ENCODE data around the gene BPGM.

BPGM gene

GRCh38 chr7:134720091-134720935 is 73.7 kb downstream of the BPGM start:
- no peak for DNase-seq (ENCODE audit: low spot score)

- no peak for DNase-seq (ENCODE audit: low spot score)
Measured at GRCh38 chr7:134721171-134721570, 74.5 kb downstream of the BPGM start.

GRCh38 chr7:134722786-134723322 is 76.2 kb downstream of the BPGM start:
- DNase-seq (ENCODE audit: low spot score) = no peak

GRCh38 chr7:134723892-134724291 is 77.2 kb downstream of the BPGM start:
- DNase-seq (ENCODE audit: low spot score) = no peak

- DNase-seq (ENCODE audit: low spot score) = no peak
Measured at GRCh38 chr7:134724606-134725005, 78.0 kb downstream of the BPGM start.

- DNase-seq (ENCODE audit: low spot score) = no peak
Measured at GRCh38 chr7:134726581-134726980, 79.9 kb downstream of the BPGM start.

- DNase-seq (ENCODE audit: low spot score) = no peak
Measured at GRCh38 chr7:134727711-134728110, 81.1 kb downstream of the BPGM start.

Measured in GM03348 (cell line).